Stimulated activated CD8-positive, alpha-beta memory T cell treated with anti-CD3 and anti-CD28 coated beads, Interleukin-2, amount 100 ng/mL, for 48 hours (primary cell): ENCODE results near the gene ITGA8.

ENCODE experiments used
- DNase-seq, 2 donors: peaks; one replicate each; pipeline ENCODE4 v3.0.0-alpha.2; 2020; ENCODE audit warnings: low read depth in 2 of 2

The ITGA8 gene

GRCh38 chr10:15735763-15736162, 16.0 kb upstream of the ITGA8 start:
- no peak for DNase-seq

GRCh38 chr10:15730341-15730740, 10.6 kb upstream of the ITGA8 start:
- DNase-seq, result no peak

- no peak for DNase-seq
These were observed 10.2 kb upstream of the ITGA8 start for GRCh38 chr10:15729890-15730289.

GRCh38 chr10:15726042-15726441, 6.3 kb upstream of the ITGA8 start:
- no peak for DNase-seq

GRCh38 chr10:15725603-15726002, 5.9 kb upstream of the ITGA8 start:
- no peak for DNase-seq

- DNase-seq, result no peak
These were observed 5.0 kb upstream of the ITGA8 start for GRCh38 chr10:15724683-15725082.

- no peak for DNase-seq
These were observed 4.1 kb upstream of the ITGA8 start for GRCh38 chr10:15723803-15724202.

- DNase-seq, result no peak
These were observed 1.0 kb upstream of the ITGA8 start for GRCh38 chr10:15720635-15721287.

- DNase-seq, result no peak
These were observed 448 bp downstream of the ITGA8 start for GRCh38 chr10:15719049-15719898.

- DNase-seq, result no peak
These were observed 1.1 kb downstream of the ITGA8 start for GRCh38 chr10:15718694-15719048.

- DNase-seq, result no peak
These were observed 4.0 kb downstream of the ITGA8 start for GRCh38 chr10:15715619-15716227.

GRCh38 chr10:15714847-15715246, 4.9 kb downstream of the ITGA8 start:
- no peak for DNase-seq

- no peak for DNase-seq
These were observed 6.8 kb downstream of the ITGA8 start for GRCh38 chr10:15712883-15713282.

GRCh38 chr10:15710455-15710854, 9.3 kb downstream of the ITGA8 start:
- DNase-seq, result no peak

- no peak for DNase-seq
These were observed 14.4 kb downstream of the ITGA8 start for GRCh38 chr10:15705298-15705697.

- DNase-seq, result no peak
These were observed 15.1 kb downstream of the ITGA8 start for GRCh38 chr10:15704581-15704968.

- DNase-seq, result no peak
These were observed 15.7 kb downstream of the ITGA8 start for GRCh38 chr10:15703944-15704580.

GRCh38 chr10:15703151-15703880, 16.4 kb downstream of the ITGA8 start:
- DNase-seq, result no peak

- no peak for DNase-seq
These were observed 19.5 kb downstream of the ITGA8 start for GRCh38 chr10:15700078-15700674.

GRCh38 chr10:15695852-15696251, 23.9 kb downstream of the ITGA8 start:
- DNase-seq, result no peak

GRCh38 chr10:15690031-15690430, 29.7 kb downstream of the ITGA8 start:
- DNase-seq, result no peak
